ENCODE results near the gene MADD.

Gene MADD

DNA sequence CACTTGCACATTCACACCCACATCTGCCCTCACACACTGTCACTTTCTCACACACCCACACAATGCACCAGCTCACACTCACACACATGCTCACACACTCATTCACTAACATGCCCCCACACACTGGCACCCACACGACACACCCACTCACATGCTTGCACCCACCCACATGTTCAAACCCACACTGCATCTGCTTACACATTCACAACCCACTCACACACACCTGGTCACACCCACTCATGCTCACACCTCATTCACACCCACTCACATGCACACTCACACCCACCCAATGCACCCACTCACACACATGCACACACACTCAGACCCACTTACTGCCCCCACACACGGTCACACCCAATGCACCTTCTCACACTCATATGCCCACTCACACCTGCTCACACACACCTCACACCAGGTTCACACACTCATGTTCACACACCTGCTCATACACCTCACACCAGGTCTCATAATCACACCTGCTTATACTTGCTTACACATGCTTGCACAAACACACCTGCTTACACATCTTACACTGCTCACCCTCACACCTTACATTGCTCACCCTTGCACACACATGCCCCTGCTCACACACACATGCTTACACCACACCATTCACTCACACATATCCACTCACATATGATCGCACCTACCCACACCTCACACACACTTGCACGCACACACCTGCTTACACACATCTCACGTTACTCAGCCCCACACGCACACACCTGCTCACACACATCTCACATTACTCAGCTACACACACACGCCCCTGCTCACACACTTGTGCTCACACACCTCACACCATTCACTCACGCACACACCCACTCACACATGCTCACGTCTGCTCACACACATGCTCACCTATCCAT lies 86.4 kb downstream of the MADD start:
- no peak for DNase-seq (ENCODE audit: low read depth, low spot score)

DNA sequence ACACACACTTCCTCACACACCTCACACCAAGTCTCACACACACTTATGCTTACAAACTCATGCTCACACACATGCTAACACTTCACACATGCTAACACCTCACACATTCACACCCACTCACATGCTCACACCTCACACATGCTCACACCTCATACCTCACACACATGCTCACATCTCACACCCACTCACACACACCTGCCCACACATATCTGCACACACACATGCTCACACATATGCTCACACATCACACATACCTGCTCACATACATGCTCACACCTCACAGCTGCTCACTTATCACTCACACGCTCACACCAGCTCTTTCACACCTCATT lies 87.0 kb downstream of the MADD start:
- no peak for DNase-seq (ENCODE audit: low read depth, low spot score)

DNA sequence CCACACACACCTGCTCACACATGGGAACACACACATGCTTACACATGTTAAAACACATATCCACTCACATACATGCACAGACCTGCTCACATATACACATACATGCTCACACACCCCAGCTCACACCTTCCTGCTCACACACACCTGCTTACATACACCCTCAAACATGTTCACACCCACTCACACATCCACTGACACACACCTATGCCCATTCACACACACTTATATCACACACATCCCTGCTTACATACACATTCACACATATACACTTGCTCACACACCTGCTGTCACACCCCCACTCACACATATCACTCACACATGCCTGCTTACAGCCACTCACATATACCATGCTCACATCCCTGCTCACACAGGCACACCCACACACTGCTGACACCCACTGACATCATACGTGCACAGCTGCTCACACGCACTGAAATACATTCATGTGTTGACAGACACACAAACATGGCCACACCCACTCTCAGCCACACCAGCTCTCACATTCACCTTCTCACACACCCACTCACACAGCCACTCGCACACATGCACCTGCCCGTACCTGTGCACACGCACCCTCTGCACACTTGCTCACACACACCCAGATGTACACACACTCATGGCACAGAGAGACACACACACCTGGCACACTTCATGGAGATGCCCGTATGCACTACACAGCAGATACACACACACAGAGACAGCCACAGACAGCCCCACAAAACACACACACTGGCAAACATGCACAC lies 88.2 kb downstream of the MADD start:
- DNase-seq (ENCODE audit: low read depth, low spot score): no peak

DNA sequence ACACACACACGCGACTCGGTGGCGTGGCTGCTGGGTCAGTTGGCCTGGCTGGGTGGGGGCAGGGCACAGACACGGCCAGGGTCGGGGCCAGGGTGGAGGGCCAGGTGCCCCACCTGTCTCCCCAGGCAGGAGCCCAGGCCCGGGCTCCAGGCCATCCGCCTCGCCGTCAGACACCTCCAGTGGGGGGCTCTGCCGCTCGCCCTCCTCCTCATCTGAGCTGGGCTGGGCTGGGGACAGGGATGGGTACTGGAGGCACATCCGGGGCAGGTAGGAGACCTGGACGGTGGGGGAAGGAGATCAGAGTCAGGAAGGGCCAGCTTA lies 88.8 kb downstream of the MADD start:
- no peak for DNase-seq (ENCODE audit: low read depth, low spot score)

DNA sequence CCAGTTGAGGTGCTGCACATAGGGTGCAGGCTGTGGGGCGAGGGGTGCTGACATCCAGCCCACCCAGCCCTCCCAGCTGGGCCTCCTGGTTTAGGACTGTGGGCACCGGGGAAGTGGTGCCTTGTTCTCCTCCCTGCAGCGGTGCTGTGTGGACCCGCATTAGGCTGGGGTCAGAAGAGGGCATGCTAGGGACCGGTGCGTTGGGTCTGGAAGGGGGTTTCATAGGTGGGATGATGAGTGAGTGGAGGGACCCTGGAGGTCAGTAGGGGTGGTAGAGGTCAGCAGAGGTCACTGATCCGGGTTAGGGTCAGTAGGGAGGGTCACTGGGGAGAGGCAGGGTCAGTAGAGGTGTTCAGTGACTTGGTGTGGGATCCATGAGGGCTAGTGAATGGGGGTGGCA lies 89.2 kb downstream of the MADD start:
- no peak for DNase-seq (ENCODE audit: low read depth, low spot score)

DNA sequence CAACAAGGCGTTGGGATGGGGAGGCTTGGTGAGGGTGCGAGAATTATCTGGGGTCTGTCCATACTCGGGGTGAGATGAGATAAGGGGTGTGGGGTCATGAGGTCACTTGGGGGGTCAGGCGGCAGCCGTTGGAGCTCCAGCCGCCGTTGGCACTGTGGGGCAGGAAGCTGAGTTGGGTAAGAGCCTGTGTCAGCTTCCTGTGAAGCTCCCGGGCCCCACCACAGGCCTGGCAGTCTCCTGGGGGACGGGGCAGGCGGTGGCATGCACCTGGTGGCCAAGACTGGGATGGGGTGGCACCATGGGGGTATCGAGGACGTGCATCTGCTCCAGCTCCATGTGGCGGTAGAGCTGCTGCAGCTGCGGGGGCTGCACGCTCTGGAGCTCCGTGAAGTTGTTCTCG lies 89.7 kb downstream of the MADD start:
- DNase-seq (ENCODE audit: low read depth, low spot score): no peak

DNA sequence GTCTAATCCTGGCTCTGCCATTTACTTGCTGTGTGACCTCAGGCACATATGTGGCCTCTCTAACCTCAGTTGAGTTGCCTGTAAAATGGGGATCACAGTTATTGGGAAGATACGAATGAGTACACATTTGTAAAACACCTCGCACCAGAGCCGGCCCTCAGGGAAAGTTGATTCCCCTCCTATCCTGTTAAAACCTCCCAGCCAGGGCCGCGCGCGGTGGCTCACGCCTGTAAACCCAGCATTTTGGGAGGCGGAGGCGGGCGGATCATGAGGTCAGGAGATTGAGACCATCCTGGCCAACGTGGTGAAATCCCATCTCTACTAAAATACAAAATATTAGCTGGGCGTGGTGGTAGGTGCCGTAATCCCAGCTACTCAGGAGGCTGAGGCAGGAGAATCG lies 90.4 kb downstream of the MADD start:
- DNase-seq (ENCODE audit: low read depth, low spot score): no peak

DNA sequence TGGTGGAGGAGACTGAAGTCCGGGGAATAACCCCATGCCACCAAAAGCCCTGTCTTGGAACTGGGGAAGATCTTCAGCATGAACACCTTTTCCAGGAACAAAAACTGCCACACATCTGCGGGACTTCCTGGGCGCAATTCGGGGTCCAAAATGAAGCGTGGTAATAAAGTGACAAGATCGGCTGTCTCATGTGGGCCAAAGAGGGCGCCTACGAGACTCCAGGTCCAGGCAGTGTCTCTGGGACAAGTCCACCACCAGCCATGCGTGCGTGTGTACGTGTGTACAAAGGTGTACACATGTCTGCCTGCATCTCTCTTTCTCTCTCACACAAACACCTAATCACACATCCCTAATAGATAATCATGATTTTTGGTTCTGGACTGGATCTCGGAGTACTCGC lies 91.5 kb downstream of the MADD start:
- DNase-seq (ENCODE audit: low read depth, low spot score): no peak

DNA sequence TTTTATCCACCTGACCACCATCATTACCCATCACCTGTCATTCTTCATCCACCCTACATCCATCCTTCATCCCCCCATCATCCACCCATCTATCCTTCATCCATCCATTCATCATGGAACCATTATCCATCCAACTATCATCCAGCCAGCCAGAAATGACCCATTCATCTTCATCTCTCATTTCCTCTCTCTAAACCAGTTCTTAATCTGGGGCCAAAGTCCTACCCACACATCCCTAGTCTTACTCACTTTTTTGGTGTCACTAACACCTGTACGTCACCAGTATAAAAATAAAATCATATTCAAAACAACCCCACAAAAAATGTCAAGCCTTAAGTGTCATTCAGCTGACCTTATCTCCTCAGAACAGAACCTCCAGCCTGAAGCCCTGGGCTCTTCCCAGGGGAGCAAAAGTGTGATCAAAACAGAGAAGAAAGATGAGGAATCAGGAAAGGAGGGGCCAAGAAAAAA lies 96.1 kb downstream of the MADD start:
- no peak for DNase-seq (ENCODE audit: low read depth, low spot score)

DNA sequence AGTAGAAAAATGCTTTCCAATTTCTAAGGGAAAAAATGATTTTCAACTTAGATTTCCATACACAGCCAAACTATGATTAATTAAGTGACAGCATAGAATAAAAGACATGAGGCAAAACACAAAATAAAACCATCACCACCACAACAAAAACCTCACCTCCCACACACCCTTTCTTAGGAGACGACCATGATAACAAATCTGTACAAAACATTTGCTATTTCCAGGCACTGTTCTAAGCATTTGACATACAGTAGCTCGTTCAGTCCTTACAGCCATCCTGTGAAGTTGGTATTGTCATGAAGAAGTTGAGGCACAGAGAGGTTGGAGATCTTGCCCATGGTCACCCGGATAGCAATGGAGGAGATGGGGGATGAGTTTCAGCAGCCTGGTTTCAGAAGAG lies 99.7 kb downstream of the MADD start:
- no peak for DNase-seq (ENCODE audit: low read depth, low spot score)

DNA sequence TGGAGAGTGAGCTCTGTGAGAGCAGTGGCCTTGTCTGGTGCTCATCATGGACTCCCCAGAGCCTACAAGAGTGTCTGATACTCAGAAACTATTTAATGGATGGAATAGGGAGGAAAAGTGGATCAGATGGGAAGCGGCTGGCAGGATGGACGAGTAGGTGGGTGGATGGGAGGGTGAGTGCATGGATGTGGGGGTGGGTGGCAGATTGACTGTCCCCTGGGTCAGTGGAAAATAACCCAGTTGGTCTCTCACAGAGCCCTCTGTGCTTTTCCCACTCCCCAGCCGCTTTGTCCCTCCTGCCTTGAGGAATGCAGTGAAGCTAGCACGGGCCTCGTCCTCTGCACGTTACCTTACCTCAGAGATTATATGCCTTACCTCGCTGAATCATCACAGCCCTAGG lies 102.5 kb downstream of the MADD start:
- DNase-seq (ENCODE audit: low read depth, low spot score): no peak

DNA sequence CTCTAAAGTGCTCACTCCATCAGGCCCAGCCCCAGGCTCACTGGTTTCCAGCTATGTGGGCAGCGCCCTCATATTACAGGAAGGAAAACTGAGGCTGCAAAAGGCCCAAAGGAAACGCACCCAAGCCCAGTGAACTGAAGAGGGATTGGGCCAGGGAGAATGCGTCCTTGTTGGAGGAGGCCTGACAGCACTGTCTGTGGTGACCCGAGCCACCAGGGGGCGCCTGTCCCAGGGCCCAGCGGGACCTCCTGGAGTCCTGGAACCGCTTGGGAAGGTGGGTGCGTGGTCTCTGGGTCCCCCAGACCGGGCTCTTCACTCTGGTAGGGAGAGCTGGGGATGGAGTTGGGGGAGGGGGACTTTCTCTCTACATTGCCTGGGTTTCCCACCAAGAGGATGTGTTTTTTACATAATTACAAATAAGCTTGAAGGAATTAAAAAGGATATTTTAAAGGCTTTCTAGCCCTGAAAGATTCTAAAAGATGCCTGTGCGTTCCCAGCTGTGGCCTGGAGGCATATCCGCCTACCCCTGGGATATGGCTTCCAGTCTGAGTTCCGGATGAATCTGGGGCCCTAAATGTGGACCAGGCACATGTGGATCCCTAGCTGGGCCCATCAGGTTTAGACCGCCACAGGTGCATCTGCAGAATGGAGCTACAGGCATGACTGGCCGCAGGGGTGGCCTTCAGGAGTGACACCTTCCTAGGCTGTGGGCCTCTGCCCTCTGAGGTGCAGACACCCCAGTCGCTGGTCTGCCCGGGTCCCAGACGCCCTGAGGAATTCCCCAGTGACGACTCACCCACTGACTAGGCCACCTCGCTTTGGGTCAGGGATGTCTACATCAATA lies 104.2 kb downstream of the MADD start:
- DNase-seq (ENCODE audit: low read depth, low spot score): peak; percentile 74

DNA sequence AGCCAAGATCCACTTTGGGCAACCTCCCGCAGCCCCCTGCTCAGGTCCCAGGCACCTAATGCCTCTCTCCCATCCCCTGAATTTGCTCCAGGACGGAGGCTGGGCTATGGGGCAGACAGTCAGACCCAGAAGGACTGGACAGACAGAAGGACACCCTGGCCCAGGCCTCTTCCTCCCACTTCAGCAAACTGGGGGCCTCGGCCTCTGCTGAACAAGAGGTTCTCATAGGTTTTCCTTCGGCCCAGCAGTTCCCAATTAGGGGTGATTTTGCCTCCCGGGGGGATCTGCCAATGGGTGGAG lies 104.7 kb downstream of the MADD start:
- no peak for DNase-seq (ENCODE audit: low read depth, low spot score)

DNA sequence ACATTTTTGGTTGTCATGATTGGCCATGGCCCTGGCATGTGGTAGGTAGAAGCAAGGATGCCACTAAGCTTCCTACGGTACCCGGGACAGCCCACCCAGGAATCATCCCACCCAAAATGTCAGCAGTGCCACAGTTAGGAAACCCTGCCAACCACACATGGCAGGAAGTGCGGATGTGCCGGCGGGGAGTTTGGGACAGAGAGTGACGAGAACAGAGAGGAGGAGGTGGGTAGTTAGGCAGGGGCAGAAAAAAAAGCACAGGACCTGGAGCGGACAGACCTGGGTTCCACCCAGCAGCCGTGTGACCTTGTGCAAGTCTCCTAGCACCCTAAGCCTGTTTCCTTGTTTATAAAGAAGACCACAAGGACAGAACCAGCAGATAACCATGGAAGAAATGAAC lies 105.1 kb downstream of the MADD start:
- DNase-seq (ENCODE audit: low read depth, low spot score): no peak

DNA sequence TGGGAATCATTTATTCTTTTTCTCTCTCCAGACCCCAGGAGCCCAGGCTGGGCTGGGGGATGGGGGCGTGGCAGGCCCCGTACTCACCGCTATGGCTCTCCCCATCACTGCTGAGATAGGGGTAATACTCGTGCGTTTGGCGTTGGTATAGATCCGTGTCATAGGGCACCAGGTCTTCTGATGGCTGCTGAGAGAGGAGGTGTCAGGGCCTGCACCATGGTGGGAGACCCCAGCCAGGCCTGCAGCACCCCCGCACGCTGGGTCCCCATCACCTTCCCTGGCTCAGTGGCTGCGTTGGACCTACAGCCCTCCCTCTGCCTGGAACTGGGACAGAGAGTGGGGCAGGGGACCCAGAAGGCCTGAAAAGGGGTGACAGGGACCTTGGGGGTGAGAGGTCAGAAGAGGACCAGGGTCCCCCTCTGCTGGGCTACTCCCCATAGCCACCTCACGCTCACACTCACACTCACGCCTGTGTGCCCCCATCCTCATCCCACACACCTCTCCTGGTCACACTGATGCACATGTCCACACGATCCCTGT lies 105.7 kb downstream of the MADD start:
- no peak for DNase-seq (ENCODE audit: low read depth, low spot score)

DNA sequence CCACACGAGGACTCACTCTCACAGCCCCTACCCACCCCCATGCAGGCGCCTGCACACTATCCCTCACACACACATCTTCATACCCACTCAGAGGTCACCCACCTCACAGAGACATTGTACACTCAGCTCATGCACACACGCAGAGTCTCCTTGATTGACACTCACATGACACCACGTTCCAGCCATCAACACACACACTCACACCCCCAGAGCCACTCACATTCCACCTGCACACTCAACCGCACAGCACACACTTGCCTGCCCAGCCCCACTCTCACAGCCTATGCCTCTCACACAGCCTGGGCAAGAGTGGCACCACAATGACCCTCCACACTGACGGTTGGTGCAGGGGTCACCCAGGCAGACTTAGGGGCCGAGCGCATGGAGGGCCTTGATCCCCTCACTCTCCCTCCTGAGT lies 106.2 kb downstream of the MADD start:
- no peak for DNase-seq (ENCODE audit: low read depth, low spot score)

DNA sequence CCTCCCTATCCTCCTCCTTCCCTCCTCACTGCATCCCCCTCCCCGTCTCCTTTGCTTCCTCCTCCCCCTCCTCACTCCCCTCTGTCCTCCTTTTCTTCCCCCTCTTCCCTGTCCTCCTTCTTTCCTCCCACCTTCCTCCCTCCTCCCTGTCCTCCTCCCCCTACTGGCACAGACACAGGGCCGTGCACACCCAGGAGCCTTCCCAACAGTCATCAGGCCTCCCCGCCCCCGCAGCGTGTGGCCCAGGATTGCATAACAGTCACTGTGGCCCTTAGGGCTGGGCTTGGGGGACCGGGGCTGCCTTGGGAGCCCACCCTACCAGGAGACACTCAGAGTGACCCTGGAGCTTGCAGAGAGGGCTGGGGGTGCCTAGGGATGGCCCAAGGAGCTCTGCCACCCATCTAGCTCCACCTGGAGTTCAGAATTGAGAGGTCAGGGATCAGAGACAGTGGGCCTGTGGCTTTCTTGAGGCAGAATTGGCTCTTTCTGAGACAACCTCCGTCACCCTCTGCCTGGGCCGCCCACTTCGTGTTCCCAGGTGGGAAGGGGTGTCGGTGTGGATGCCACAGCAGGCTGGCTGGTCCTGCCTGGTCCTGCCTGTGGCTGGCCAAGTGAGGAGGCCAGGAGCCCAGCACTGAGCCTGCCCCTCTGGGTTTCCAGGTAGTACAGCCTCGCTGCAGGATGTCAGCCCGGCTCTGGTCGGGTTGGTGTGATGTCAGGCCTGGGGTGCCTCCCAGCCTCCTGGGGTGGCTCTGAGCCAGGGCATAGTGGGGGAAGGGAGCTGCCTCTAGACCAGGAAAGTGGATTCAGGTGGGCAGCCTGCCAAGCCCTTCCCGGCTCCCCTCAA lies 106.8 kb downstream of the MADD start:
- no peak for DNase-seq (ENCODE audit: low read depth, low spot score)

DNA sequence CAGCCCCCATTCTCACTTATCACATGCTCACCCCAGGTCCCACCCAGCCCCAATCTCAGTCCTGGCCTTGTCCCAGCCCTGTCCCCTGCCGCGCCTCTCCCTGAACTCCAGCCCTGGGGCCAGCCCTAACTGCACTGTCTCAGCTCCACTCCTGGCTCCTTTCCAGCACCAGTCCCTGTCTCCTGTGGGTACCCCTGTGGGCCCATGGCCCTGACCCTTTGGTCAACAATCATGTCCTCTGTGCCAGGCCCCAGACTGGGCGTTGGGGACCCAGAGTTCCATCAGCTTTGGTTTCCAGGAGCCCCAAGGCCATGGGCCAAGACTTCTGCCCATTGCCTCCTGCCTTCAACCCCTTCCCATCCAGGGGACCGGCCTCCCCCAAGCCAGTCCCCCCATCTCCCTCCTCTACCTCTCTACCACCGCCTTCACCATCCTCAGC lies 107.7 kb downstream of the MADD start:
- DNase-seq (ENCODE audit: low read depth, low spot score): no peak

DNA sequence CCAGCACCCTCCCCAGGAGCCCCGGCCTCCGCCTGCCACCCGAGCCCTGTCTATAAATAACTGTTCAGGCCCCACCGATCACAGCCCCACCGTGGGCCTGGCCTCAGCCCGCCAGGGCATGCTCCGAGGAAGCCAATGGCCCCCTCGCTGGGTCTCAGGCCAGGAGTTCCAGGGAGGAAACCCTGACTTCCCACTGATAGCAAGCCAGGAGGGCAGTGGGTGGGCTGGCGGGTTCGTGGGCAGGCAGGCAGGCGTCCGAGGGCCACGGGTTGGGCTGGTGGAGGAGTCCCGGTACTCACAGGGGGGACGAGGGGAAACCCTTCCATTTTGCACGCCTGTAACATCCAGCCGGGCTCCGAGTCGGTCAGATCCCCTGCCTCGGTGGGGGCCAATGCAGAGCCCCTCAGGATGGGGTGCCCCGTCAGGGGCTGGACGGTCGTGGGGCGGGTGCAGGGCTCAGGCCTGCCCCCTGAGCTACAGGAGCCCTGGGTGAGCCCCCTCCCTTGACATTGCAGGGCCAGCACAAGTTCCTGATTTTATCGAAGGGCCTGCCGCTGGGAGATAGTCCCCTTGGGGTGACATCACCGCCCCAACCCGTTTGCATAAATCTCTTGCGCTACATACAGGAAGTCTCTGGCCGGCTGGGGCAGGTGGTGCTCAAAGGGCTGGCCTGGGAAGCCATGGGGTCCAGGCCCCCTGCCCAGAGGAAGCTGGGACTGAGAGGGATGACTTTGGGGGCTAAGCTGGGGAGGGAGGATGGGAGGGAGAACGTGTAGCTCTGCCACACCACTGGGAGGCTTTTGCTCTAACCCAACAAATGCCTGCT lies 108.3 kb downstream of the MADD start, which contains the start of gene SPI1:
TSS of gene SPI1 (minus strand) at position 538 of the 826 bp plus-strand sequence. CDS start at position 344, 194 bp downstream.
- no peak for DNase-seq (ENCODE audit: low read depth, low spot score)

DNA sequence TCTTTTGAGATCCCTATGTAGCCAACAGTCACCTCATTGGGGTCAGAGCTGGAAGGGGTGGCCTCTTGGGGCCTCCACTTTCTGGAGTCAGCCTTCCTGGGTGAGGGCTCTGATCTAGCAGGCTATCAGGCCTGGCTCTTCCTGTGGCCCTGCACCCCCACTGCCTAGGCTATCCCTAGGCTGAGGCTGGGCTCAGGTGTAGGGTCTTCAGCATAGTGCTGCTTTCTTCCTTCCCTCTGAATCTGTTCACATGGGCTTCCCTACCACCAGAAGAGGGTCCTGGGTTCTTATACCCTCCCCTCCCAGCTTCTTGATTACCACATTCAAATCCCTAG lies 108.9 kb downstream of the MADD start:
- no peak for DNase-seq (ENCODE audit: low read depth, low spot score)

All from activated CD4-positive, CD25-positive, alpha-beta regulatory T cell treated with anti-CD3 and anti-CD28 coated beads, Interleukin-2, amount 50 U/mL, for 16 hours (primary cell).